K562 (cell line): ENCODE results near the gene ADD2. TPM values are rescaled to one million over a fixed set of nuclear protein-coding genes. Genes with fewer than 3 reads are reported as not detected.
A peak's percentile ranks its signal among the peaks of the same experiment; 100 is the strongest.

Experiments
- CEBPB ChIP-seq: fragments of 450-650 bp; IDR thresholded peaks from 2 replicates; pipeline ENCODE4 v1.6.1; 2016; ENCODE audit warnings: missing genetic modification characterization, missing compliant biosample characterization
- DPF2 ChIP-seq: fragments of 450-650 bp; IDR thresholded peaks from 2 replicates; pipeline ENCODE4 v1.6.1; 2016
- ELF4 ChIP-seq: fragments of 450-650 bp; formaldehyde crosslinking; IDR thresholded peaks from 2 replicates; pipeline ENCODE4 v1.4.0; 2022; ENCODE audit warnings: missing genetic modification characterization
- KDM2B ChIP-seq: fragments of 250-450 bp; sonication (Bioruptor Pico); IDR thresholded peaks from 2 replicates; pipeline ENCODE4 v1.8.0; 2021; ENCODE audit warnings: mild to moderate bottlenecking, moderate library complexity
- MTA2 ChIP-seq: fragments of 450-650 bp; IDR thresholded peaks from 2 replicates; pipeline ENCODE4 v1.6.1; 2016; ENCODE audit warnings: low read depth
- PBX2 ChIP-seq, 2 experiments: IDR thresholded peaks in 1 of 2; conservative IDR thresholded peaks in 1 of 2; 2 replicates each; pipeline ENCODE4 v1.6.1; 2016; ENCODE audit warnings: low read depth in 2 of 2, mild to moderate bottlenecking in 1 of 2, missing compliant biosample characterization in 1 of 2, missing genetic modification characterization in 1 of 2, moderate library complexity in 1 of 2
- PTRF ChIP-seq: fragments of 450-650 bp; IDR thresholded peaks from 2 replicates; pipeline ENCODE4 v1.6.1; 2016; ENCODE audit warnings: mild to moderate bottlenecking, missing genetic modification characterization, missing compliant biosample characterization
- PYGO2 ChIP-seq: fragments of 450-650 bp; IDR thresholded peaks from 2 replicates; pipeline ENCODE4 v1.6.1; 2016; ENCODE audit warnings: mild to moderate bottlenecking, missing genetic modification characterization, moderate library complexity, missing compliant biosample characterization
- RERE ChIP-seq: sonication (generic); formaldehyde crosslinking; IDR thresholded peaks from 2 replicates; pipeline ENCODE4 v1.8.0; 2023; ENCODE audit warnings: missing genetic modification reagents, mild to moderate bottlenecking, borderline replicate concordance
- ZNF57 ChIP-seq: fragments of 450-650 bp; formaldehyde crosslinking; IDR thresholded peaks from 2 replicates; pipeline ENCODE4 v1.4.0; 2020; ENCODE audit warnings: mild to moderate bottlenecking, moderate library complexity
- ZNF584 ChIP-seq: fragments of 200-800 bp; sonication (Bioruptor generic); IDR thresholded peaks from 2 replicates; pipeline ENCODE4 v1.6.1; 2016; ENCODE audit warnings: low read depth, mild to moderate bottlenecking, missing genetic modification characterization, missing compliant biosample characterization
- ZNF766 ChIP-seq: fragments of 200-800 bp; sonication (Bioruptor generic); conservative IDR thresholded peaks from 2 replicates; pipeline ENCODE4 v1.6.1; 2016; ENCODE audit warnings: missing genetic modification characterization, missing compliant biosample characterization
- polyA plus RNA-seq, 8 experiments: library from polyadenylated mRNA; depleted of rRNA in 4 of 8; stranded (reverse) in 5 of 8; unstranded in 3 of 8; fragments of >200 nt; fragmentation: Nextera tagmentation in 2 of 8; fragmentation: Illumina TruSeq in 1 of 8; extraction: Ambion mirVana in 2 of 8; extraction: Trizol in 1 of 8; gene quantifications; 2 replicates each; pipeline versions ENCODE4 v1.2.1 to v1.2.3, GENCODE V29; 2011 to 2014; ENCODE audit warnings: inconsistent platforms in 1 of 8, missing spikeins in 1 of 8
- total RNA-seq, 7 experiments: library from RNA; depleted of rRNA in 6 of 7; stranded (reverse); fragments of >200 nt in 6 of 7; fragmentation: Illumina TruSeq in 2 of 7; extraction: Trizol in 2 of 7; gene quantifications; 2 replicates each; pipeline versions ENCODE4 v1.2.1 to v1.2.3, GENCODE V29; 2011 to 2021; ENCODE audit warnings: low replicate concordance in 1 of 7

ADD2 gene
- total and polyA plus RNA-seq, 9 of the 15 experiments (the other 6 are each of a cell fraction or from before 2014, with no cell fraction given): 3.5 to 63.0 (median 36.2) TPM

GRCh38 chr2:70753031-70753430 lies 15.0 kb downstream of the ADD2 start (continued):
- 0 out of 2 replicates have a peak, but pooled peaks have one; percentile 46 for TF ChIP-seq ELF4
- 0 out of 2 replicates have a peak, but pooled peaks have one; percentile 8 for TF ChIP-seq PBX2 (CRISPR knock-in tag; IDR thresholded peaks at IDR 0.05; ENCODE audit: low read depth)
- TF ChIP-seq PBX2 (tag; conservative IDR thresholded peaks at IDR 0.05; ENCODE audit: low read depth): peak; percentile 93
- no peak for TF ChIP-seq KDM2B (CRISPR knock-in tag)
- peak; percentile 48; the same call in 1 of the 2 replicates for TF ChIP-seq CEBPB
- 0 out of 2 replicates have a peak, but pooled peaks have one; percentile 19 for TF ChIP-seq MTA2
- TF ChIP-seq ZNF766 (CRISPR knock-in tag): no peak
- no peak for TF ChIP-seq RERE
- peak; percentile 77 for TF ChIP-seq DPF2
- TF ChIP-seq ZNF57 (CRISPR knock-in tag): no peak
- no peak for TF ChIP-seq PYGO2 (tag)
- no peak for TF ChIP-seq ZNF584 (CRISPR knock-in tag)
- no peak for TF ChIP-seq PTRF
- TF ChIP-seq, all 486 proteins: peak for 42
